HEK293 (cell line): ENCODE data around the gene DDX49.
A peak's percentile ranks its signal among the peaks of the same experiment; 100 is the strongest.

Experiments
- CTCF ChIA-PET: fragments of 350-600 bp; formaldehyde crosslinking; extraction: SDS; loops from one replicate; lab custom pipeline; 2021; ENCODE audit warnings: antibody characterized with exemption; lab: Yijun Ruan, JAX
- POLR2A ChIA-PET: fragments of 300-600 bp; formaldehyde crosslinking; extraction: SDS; loops from one replicate; lab custom pipeline; 2020; ENCODE audit warnings: antibody characterized with exemption, inconsistent platforms; lab: Yijun Ruan, JAX
- H3K27ac ChIP-seq: fragments of 200-500 bp; sonication (Bioruptor generic); 2 replicates; pipeline ENCODE4 v1.5.1; 2014; ENCODE audit warnings: low read depth, low read length, control low read depth, inconsistent platforms; ENCODE audit errors: extremely low read depth
- H3K36me3 ChIP-seq, 2 experiments: fragments of 200-500 bp in 1 of 2; sonication (Bioruptor generic) in 1 of 2; 1 replicate in 1 of 2; 2 replicates in 1 of 2; pipeline ENCODE4 v1.5.1; 2014 to 2017; ENCODE audit warnings: inconsistent platforms in 2 of 2, low read length in 2 of 2; ENCODE audit not compliant: control insufficient read depth in 2 of 2, insufficient read depth in 1 of 2
- H3K4me1 ChIP-seq: fragments of 200-500 bp; sonication (Bioruptor generic); 2 replicates; pipeline ENCODE4 v1.5.1; 2014; ENCODE audit warnings: mild to moderate bottlenecking, low read length, inconsistent platforms; ENCODE audit not compliant: control insufficient read depth, insufficient read depth
- H3K4me3 ChIP-seq: 2 replicates; pipeline ENCODE4 v1.5.1; 2011; ENCODE audit warnings: low read depth, mild to moderate bottlenecking, control low read depth, low read length, moderate library complexity
- H3K9me3 ChIP-seq: fragments of 200-500 bp; sonication (Bioruptor generic); 2 replicates; pipeline ENCODE4 v1.5.1; 2014; ENCODE audit warnings: low read depth, low read length, inconsistent platforms; ENCODE audit not compliant: control insufficient read depth, insufficient read depth
- BCL6B ChIP-seq: fragments of 450-650 bp; formaldehyde crosslinking; IDR thresholded peaks from 2 replicates; pipeline ENCODE4 v1.5.1; 2017; ENCODE audit warnings: missing biosample characterization, missing genetic modification characterization
- GLIS1 ChIP-seq: fragments of 450-650 bp; formaldehyde crosslinking; IDR thresholded peaks from 2 replicates; pipeline ENCODE4 v1.5.1; 2016; ENCODE audit warnings: missing biosample characterization, missing genetic modification characterization
- OSR2 ChIP-seq: fragments of 450-650 bp; formaldehyde crosslinking; IDR thresholded peaks from 2 replicates; pipeline ENCODE4 v1.5.1; 2016; ENCODE audit warnings: missing biosample characterization, missing genetic modification characterization
- PRDM1 ChIP-seq: fragments of 450-650 bp; formaldehyde crosslinking; IDR thresholded peaks from 2 replicates; pipeline ENCODE4; 2016; ENCODE audit warnings: missing biosample characterization, missing genetic modification characterization
- PRDM10 ChIP-seq: fragments of 450-650 bp; formaldehyde crosslinking; IDR thresholded peaks from 2 replicates; pipeline ENCODE4 v1.5.1; 2016; ENCODE audit warnings: missing biosample characterization, missing genetic modification characterization
- REPIN1 ChIP-seq: fragments of 450-650 bp; formaldehyde crosslinking; IDR thresholded peaks from 2 replicates; pipeline ENCODE4 v1.5.1; 2017; ENCODE audit warnings: missing biosample characterization, missing genetic modification characterization, low read depth
- SALL2 ChIP-seq: fragments of 450-650 bp; formaldehyde crosslinking; IDR thresholded peaks from 2 replicates; pipeline ENCODE4 v1.5.0; 2017; ENCODE audit warnings: missing biosample characterization, mild to moderate bottlenecking, missing genetic modification characterization, borderline replicate concordance
- SP3 ChIP-seq: fragments of 450-650 bp; formaldehyde crosslinking; IDR thresholded peaks from 2 replicates; pipeline ENCODE4 v1.5.1; 2016; ENCODE audit warnings: missing biosample characterization, missing genetic modification characterization
- ZFP37 ChIP-seq: fragments of 450-650 bp; formaldehyde crosslinking; IDR thresholded peaks from 2 replicates; pipeline ENCODE4 v1.5.1; 2016; ENCODE audit warnings: missing biosample characterization, missing genetic modification characterization
- ZIC2 ChIP-seq: fragments of 450-650 bp; formaldehyde crosslinking; IDR thresholded peaks from 2 replicates; pipeline ENCODE4 v1.5.1; 2016; ENCODE audit warnings: missing biosample characterization, missing genetic modification characterization
- ZNF148 ChIP-seq: fragments of 450-650 bp; formaldehyde crosslinking; IDR thresholded peaks from 2 replicates; pipeline ENCODE4 v1.5.0; 2017; ENCODE audit warnings: missing biosample characterization, missing genetic modification characterization, borderline replicate concordance
- ZNF157 ChIP-seq: fragments of 450-650 bp; formaldehyde crosslinking; IDR thresholded peaks from 2 replicates; pipeline ENCODE4 v1.5.1; 2016; ENCODE audit warnings: missing biosample characterization, missing genetic modification characterization
- ZNF214 ChIP-seq: fragments of 450-650 bp; formaldehyde crosslinking; IDR thresholded peaks from 2 replicates; pipeline ENCODE4 v1.5.1; 2017; ENCODE audit warnings: missing biosample characterization, mild to moderate bottlenecking, missing genetic modification characterization, borderline replicate concordance
- ZNF292 ChIP-seq: fragments of 450-650 bp; formaldehyde crosslinking; IDR thresholded peaks from 2 replicates; pipeline ENCODE4 v1.5.1; 2016; ENCODE audit warnings: low read depth, missing biosample characterization, missing genetic modification characterization, borderline replicate concordance
- ZNF426 ChIP-seq: fragments of 450-650 bp; formaldehyde crosslinking; IDR thresholded peaks from 2 replicates; pipeline ENCODE4 v1.5.1; 2017; ENCODE audit warnings: missing biosample characterization, missing genetic modification characterization, mild to moderate bottlenecking, inconsistent platforms, moderate library complexity
- ZNF433 ChIP-seq: fragments of 450-650 bp; formaldehyde crosslinking; IDR thresholded peaks from 2 replicates; pipeline ENCODE4 v1.5.1; 2016; ENCODE audit warnings: missing biosample characterization, missing genetic modification characterization, low read depth
- ZNF596 ChIP-seq: fragments of 450-650 bp; IDR thresholded peaks from 2 replicates; pipeline ENCODE4 v1.5.0; 2018; ENCODE audit warnings: missing biosample characterization, mild to moderate bottlenecking, missing genetic modification characterization, moderate library complexity
- ZNF600 ChIP-seq: fragments of 450-650 bp; formaldehyde crosslinking; IDR thresholded peaks from 2 replicates; pipeline ENCODE4 v1.5.1; 2016; ENCODE audit warnings: missing biosample characterization, missing genetic modification characterization
- ZNF658 ChIP-seq: fragments of 450-650 bp; formaldehyde crosslinking; IDR thresholded peaks from 2 replicates; pipeline ENCODE4; 2016; ENCODE audit warnings: missing biosample characterization, missing genetic modification characterization
- ZNF664 ChIP-seq: fragments of 450-650 bp; formaldehyde crosslinking; IDR thresholded peaks from 2 replicates; pipeline ENCODE4 v1.5.1; 2016; ENCODE audit warnings: missing biosample characterization, missing genetic modification characterization
- ZNF830 ChIP-seq: fragments of 450-650 bp; IDR thresholded peaks from 2 replicates; pipeline ENCODE4 v1.5.0; 2018; ENCODE audit warnings: missing biosample characterization, missing genetic modification characterization, low read depth, mild to moderate bottlenecking, moderate library complexity
- ZSCAN18 ChIP-seq: fragments of 450-650 bp; formaldehyde crosslinking; IDR thresholded peaks from 2 replicates; pipeline ENCODE4 v1.5.1; 2016; ENCODE audit warnings: missing biosample characterization, missing genetic modification characterization
- TF ChIP-seq, protein P1 (sequence below): fragments of 450-650 bp; formaldehyde crosslinking; IDR thresholded peaks from 2 replicates; pipeline ENCODE4 v1.5.1; 2016; ENCODE audit warnings: missing biosample characterization, missing genetic modification characterization
- TF ChIP-seq, protein P2 (sequence below): fragments of 450-650 bp; formaldehyde crosslinking; IDR thresholded peaks from 2 replicates; pipeline ENCODE4; 2016; ENCODE audit warnings: missing biosample characterization, missing genetic modification characterization

The DDX49 gene

GRCh38 chr19:18964121-18964520, 44.6 kb downstream of the DDX49 start:
- no peak overlapping the region for H3K4me3 ChIP-seq
- no peak overlapping the region for H3K27ac ChIP-seq
- CTCF ChIA-PET, result interaction anchor here (0.6 kb wide), 1 partner anchor 957 kb away, joined by 3 read pairs; no protein-coding TSS in a partner anchor
- TF ChIP-seq ZNF830 (tag by site-specific recombination), result no peak
- peak; percentile 76; the same call in 1 of the 2 replicates for TF ChIP-seq REPIN1 (tag by site-specific recombination)
- no peaks in the 10 kb centered on the region for H3K9me3 ChIP-seq
- H3K4me1 ChIP-seq, result no peaks in the 10 kb centered on the region
- POLR2A ChIA-PET, result no interaction called here
- H3K36me3 ChIP-seq, result no peaks in the 10 kb centered on the region

- Histone ChIP-seq H3K4me1 (no peaks in the 10 kb centered on the region), H3K36me3 (no peaks in the 10 kb centered on the region), H3K27ac (no peak overlapping the region), H3K4me3 (no peak overlapping the region), H3K9me3 (no peaks in the 10 kb centered on the region)
- POLR2A ChIA-PET, result interaction anchor here (1.2 kb wide), 1 partner anchor 21 kb away, joined by 4 read pairs; no protein-coding TSS in a partner anchor
- TF ChIP-seq ZNF664 (tag by site-specific recombination), result no peak
- TF ChIP-seq, protein P1, sequence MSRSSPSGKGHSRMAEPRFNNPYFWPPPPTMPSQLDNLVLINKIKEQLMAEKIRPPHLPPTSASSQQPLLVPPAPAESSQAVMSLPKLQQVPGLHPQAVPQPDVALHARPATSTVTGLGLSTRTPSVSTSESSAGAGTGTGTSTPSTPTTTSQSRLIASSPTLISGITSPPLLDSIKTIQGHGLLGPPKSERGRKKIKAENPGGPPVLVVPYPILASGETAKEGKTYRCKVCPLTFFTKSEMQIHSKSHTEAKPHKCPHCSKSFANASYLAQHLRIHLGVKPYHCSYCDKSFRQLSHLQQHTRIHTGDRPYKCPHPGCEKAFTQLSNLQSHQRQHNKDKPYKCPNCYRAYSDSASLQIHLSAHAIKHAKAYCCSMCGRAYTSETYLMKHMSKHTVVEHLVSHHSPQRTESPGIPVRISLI (tag by site-specific recombination), result no peak
- TF ChIP-seq PRDM1 (tag by site-specific recombination), result 0 out of 2 replicates have a peak, but pooled peaks have one; percentile 25
- no peak for TF ChIP-seq GLIS1 (tag by site-specific recombination)
- TF ChIP-seq ZSCAN18, result no peak
- no peak for TF ChIP-seq ZNF148 (tag by site-specific recombination)
- no peak for TF ChIP-seq SP3 (tag by site-specific recombination)
- no peak for TF ChIP-seq ZNF600
- no peak for TF ChIP-seq OSR2 (tag by site-specific recombination)
- no peak for TF ChIP-seq ZNF157 (tag by site-specific recombination)
- no peak for TF ChIP-seq ZIC2
- 0 out of 2 replicates have a peak, but pooled peaks have one; percentile 9 for TF ChIP-seq ZNF596 (tag by site-specific recombination)
- TF ChIP-seq BCL6B (tag by site-specific recombination), result no peak
- TF ChIP-seq, protein P2, sequence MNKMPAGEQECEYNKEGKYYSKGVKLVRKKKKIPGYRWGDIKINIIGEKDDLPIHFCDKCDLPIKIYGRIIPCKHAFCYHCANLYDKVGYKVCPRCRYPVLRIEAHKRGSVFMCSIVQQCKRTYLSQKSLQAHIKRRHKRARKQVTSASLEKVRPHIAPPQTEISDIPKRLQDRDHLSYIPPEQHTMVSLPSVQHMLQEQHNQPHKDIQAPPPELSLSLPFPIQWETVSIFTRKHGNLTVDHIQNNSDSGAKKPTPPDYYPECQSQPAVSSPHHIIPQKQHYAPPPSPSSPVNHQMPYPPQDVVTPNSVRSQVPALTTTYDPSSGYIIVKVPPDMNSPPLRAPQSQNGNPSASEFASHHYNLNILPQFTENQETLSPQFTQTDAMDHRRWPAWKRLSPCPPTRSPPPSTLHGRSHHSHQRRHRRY, result no peak
- TF ChIP-seq SALL2 (tag by site-specific recombination), result no peak
- no peak for TF ChIP-seq ZNF426 (tag by site-specific recombination)
- no peak for TF ChIP-seq ZNF433 (tag by site-specific recombination)
- TF ChIP-seq ZNF292 (tag by site-specific recombination), result no peak
- peak; percentile 68 for TF ChIP-seq PRDM10 (tag by site-specific recombination)
- no peak for TF ChIP-seq ZNF214 (tag by site-specific recombination)
- TF ChIP-seq ZFP37 (tag by site-specific recombination), result no peak
- TF ChIP-seq ZNF658, result no peak
- CTCF ChIA-PET, result interaction anchor here (0.5 to 1.6 kb wide), 3 partner anchors 26 to 1235 kb away, joined by 3 to 5 read pairs (median 3); no protein-coding TSS in a partner anchor
These were observed 46.8 kb downstream of the DDX49 start for GRCh38 chr19:18966307-18966706.
